ENCODE measurements around the gene BPIFA1.

The BPIFA1 gene

GRCh38 chr20:33210371-33210770 is 25.4 kb upstream of the BPIFA1 start:
- H3K4me1 ChIP-seq (ENCODE audit: control insufficient read depth, insufficient read depth, low read length, poor library complexity, severe bottlenecking): no peaks in the 10 kb centered on the region

DNA sequence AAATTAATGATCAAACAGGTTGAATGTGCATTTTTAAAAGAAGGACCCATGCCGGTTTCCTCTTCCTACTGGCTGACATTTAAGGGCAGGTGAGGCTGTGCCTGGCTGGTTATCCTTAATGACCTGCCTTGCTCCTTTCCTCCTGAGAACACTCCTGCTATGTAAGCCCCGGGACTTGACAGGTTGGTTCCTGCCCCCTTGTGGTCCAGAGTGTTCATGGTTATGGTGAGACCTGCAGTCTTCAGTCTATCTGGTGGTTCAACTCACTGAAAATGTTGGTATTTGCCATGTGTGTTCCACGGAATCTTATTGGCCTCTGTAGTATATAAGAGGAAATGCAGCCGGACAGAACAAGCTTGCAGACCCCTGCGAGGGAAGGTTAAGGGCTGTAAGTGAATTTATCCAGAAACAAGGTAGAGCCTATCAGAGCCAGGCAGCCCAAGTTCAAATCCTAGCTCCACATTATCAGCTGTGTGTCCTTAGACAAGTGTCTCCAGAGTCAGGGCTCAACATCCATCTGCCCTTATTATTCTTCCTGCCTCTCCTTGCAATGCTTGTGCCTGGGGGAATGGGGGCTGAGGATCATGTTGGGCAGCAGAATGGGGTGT is 23.9 kb upstream of the BPIFA1 start:
- Histone ChIP-seq H3K27ac (ENCODE audit: insufficient read depth, low read length, poor library complexity, severe bottlenecking) (no peak overlapping the region), H3K36me3 (ENCODE audit: control insufficient read depth, insufficient read depth, low read length) (no peaks in the 10 kb centered on the region), H3K27me3 (replicated peaks; ENCODE audit: control insufficient read depth, insufficient read depth, low read length, poor library complexity, severe bottlenecking) (no peaks in the 10 kb centered on the region), H3K4me3 (ENCODE audit: insufficient read depth, low read depth, low read length, poor library complexity, severe bottlenecking) (no peak overlapping the region), H3K9me3 (ENCODE audit: control insufficient read depth, low read length) (no peaks in the 10 kb centered on the region), H3K4me1 (ENCODE audit: control insufficient read depth, insufficient read depth, low read length, poor library complexity, severe bottlenecking) (no peaks in the 10 kb centered on the region)
- no peak for DNase-seq

More at GRCh38 chr20:33210371-33210770, 25.4 kb upstream of the BPIFA1 start:
- Histone ChIP-seq H3K27ac (ENCODE audit: insufficient read depth, low read length, poor library complexity, severe bottlenecking) (no peak overlapping the region), H3K36me3 (ENCODE audit: control insufficient read depth, insufficient read depth, low read length) (no peaks in the 10 kb centered on the region), H3K4me3 (ENCODE audit: insufficient read depth, low read depth, low read length, poor library complexity, severe bottlenecking) (no peak overlapping the region), H3K27me3 (replicated peaks; ENCODE audit: control insufficient read depth, insufficient read depth, low read length, poor library complexity, severe bottlenecking) (no peaks in the 10 kb centered on the region), H3K9me3 (ENCODE audit: control insufficient read depth, low read length) (no peaks in the 10 kb centered on the region)
- no peak for DNase-seq

- H3K27ac ChIP-seq (ENCODE audit: insufficient read depth, low read length, poor library complexity, severe bottlenecking): no peak within 1 kb of the TSS
- no peaks in the 10 kb centered on the region for H3K36me3 ChIP-seq (ENCODE audit: control insufficient read depth, insufficient read depth, low read length)
- H3K27me3 ChIP-seq (replicated peaks; ENCODE audit: control insufficient read depth, insufficient read depth, low read length, poor library complexity, severe bottlenecking): no peaks in the 10 kb centered on the region
- H3K4me3 ChIP-seq (ENCODE audit: insufficient read depth, low read depth, low read length, poor library complexity, severe bottlenecking): no peak within 1 kb of the TSS
- H3K4me1 ChIP-seq (ENCODE audit: control insufficient read depth, insufficient read depth, low read length, poor library complexity, severe bottlenecking): no peaks in the 10 kb centered on the region
- H3K9me3 ChIP-seq (ENCODE audit: control insufficient read depth, low read length): no peaks in the 10 kb centered on the region
- no peak for DNase-seq
Observed at GRCh38 chr20:33217052-33217451, 18.7 kb upstream of the BPIFA1 start, which contains the start of gene BPIFA3. Gene BPIFA3 (plus strand): TSS chr20:33217352. CDS start chr20:33217537, 185 bp downstream.

DNA sequence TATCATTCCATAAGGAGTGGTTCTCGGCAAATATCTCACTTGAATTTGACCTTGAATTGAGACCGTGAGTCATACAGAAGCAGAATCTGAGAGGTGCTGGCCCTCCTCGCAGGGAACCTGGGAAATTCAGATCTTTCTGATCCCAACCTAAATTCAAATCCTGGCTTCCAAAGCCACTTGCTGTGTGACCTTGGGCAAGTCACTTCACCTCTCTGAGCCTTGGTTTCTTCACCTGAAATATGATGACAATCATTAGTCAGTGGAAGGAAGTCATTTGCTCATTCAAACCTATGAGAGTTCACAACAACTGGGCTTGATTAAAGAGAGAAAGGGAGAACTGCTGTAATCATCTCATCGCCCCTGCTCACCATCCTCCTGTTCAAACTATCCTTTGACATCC is 11.4 kb upstream of the BPIFA1 start:
- H3K36me3 ChIP-seq (ENCODE audit: control insufficient read depth, insufficient read depth, low read length): no peaks in the 10 kb centered on the region
- DNase-seq: no peak
- H3K27me3 ChIP-seq (replicated peaks; ENCODE audit: control insufficient read depth, insufficient read depth, low read length, poor library complexity, severe bottlenecking): no peaks in the 10 kb centered on the region
- no peaks in the 10 kb centered on the region for H3K9me3 ChIP-seq (ENCODE audit: control insufficient read depth, low read length)
- H3K4me3 ChIP-seq (ENCODE audit: insufficient read depth, low read depth, low read length, poor library complexity, severe bottlenecking): no peak overlapping the region
- H3K27ac ChIP-seq (ENCODE audit: insufficient read depth, low read length, poor library complexity, severe bottlenecking): no peak overlapping the region
- no peaks in the 10 kb centered on the region for H3K4me1 ChIP-seq (ENCODE audit: control insufficient read depth, insufficient read depth, low read length, poor library complexity, severe bottlenecking)

GRCh38 chr20:33229843-33230242 is 6.0 kb upstream of the BPIFA1 start:
- Histone ChIP-seq H3K9me3 (ENCODE audit: control insufficient read depth, low read length) (no peaks in the 10 kb centered on the region), H3K27ac (ENCODE audit: insufficient read depth, low read length, poor library complexity, severe bottlenecking) (no peak overlapping the region)
- no peak for DNase-seq

GRCh38 chr20:33231237-33231636 is 4.6 kb upstream of the BPIFA1 start:
- Histone ChIP-seq H3K27me3 (replicated peaks; ENCODE audit: control insufficient read depth, insufficient read depth, low read length, poor library complexity, severe bottlenecking) (no peaks in the 10 kb centered on the region), H3K27ac (ENCODE audit: insufficient read depth, low read length, poor library complexity, severe bottlenecking) (no peak overlapping the region), H3K9me3 (ENCODE audit: control insufficient read depth, low read length) (no peaks in the 10 kb centered on the region), H3K36me3 (ENCODE audit: control insufficient read depth, insufficient read depth, low read length) (no peaks in the 10 kb centered on the region), H3K4me3 (ENCODE audit: insufficient read depth, low read depth, low read length, poor library complexity, severe bottlenecking) (no peak overlapping the region), H3K4me1 (ENCODE audit: control insufficient read depth, insufficient read depth, low read length, poor library complexity, severe bottlenecking) (no peaks in the 10 kb centered on the region)
- no peak for DNase-seq

More at GRCh38 chr20:33229843-33230242, 6.0 kb upstream of the BPIFA1 start:
- no peaks in the 10 kb centered on the region for H3K4me1 ChIP-seq (ENCODE audit: control insufficient read depth, insufficient read depth, low read length, poor library complexity, severe bottlenecking)
- no peaks in the 10 kb centered on the region for H3K27me3 ChIP-seq (replicated peaks; ENCODE audit: control insufficient read depth, insufficient read depth, low read length, poor library complexity, severe bottlenecking)
- H3K36me3 ChIP-seq (ENCODE audit: control insufficient read depth, insufficient read depth, low read length): no peaks in the 10 kb centered on the region
- H3K4me3 ChIP-seq (ENCODE audit: insufficient read depth, low read depth, low read length, poor library complexity, severe bottlenecking): no peak overlapping the region

GRCh38 chr20:33232486-33233072 is 3.2 kb upstream of the BPIFA1 start:
- no peak overlapping the region for H3K4me3 ChIP-seq (ENCODE audit: insufficient read depth, low read depth, low read length, poor library complexity, severe bottlenecking)
- H3K36me3 ChIP-seq (ENCODE audit: control insufficient read depth, insufficient read depth, low read length): no peaks in the 10 kb centered on the region
- H3K27ac ChIP-seq (ENCODE audit: insufficient read depth, low read length, poor library complexity, severe bottlenecking): no peak overlapping the region
- DNase-seq: no peak
- no peaks in the 10 kb centered on the region for H3K4me1 ChIP-seq (ENCODE audit: control insufficient read depth, insufficient read depth, low read length, poor library complexity, severe bottlenecking)
- H3K27me3 ChIP-seq (replicated peaks; ENCODE audit: control insufficient read depth, insufficient read depth, low read length, poor library complexity, severe bottlenecking): no peaks in the 10 kb centered on the region
- H3K9me3 ChIP-seq (ENCODE audit: control insufficient read depth, low read length): no peaks in the 10 kb centered on the region

DNA sequence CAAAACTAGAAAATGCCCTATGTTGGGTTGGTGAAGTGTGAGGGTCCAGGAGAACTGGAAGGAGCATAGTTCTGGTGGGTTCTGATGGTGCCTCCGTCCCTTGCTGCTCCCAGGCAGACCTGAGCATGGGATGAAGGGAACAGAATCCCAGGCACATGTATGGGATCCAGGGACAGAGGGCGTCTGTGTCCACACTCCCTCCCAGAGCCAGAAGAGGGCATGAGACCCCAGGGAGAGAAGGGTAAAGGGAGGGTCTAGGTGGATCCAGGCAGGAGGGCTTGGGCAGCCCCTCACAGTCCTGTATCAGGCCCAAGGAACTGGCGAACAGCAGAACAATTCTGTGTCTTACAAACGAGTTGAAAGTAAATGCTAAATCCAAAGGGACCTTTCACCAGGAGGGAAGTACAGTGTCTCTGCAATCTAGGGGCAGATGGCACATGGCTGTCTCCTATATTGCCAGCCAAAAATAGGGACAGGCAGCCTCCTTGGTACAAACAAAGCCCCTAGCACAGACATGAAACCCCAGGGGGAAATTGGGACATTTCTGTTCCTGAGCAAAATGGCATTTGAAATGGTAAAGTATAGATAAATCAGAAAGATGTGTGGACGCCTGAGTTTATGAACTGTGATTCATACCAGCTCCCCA is 2.5 kb upstream of the BPIFA1 start:
- no peak overlapping the region for H3K4me3 ChIP-seq (ENCODE audit: insufficient read depth, low read depth, low read length, poor library complexity, severe bottlenecking)
- no peaks in the 10 kb centered on the region for H3K36me3 ChIP-seq (ENCODE audit: control insufficient read depth, insufficient read depth, low read length)
- no peaks in the 10 kb centered on the region for H3K9me3 ChIP-seq (ENCODE audit: control insufficient read depth, low read length)
- no peaks in the 10 kb centered on the region for H3K4me1 ChIP-seq (ENCODE audit: control insufficient read depth, insufficient read depth, low read length, poor library complexity, severe bottlenecking)
- DNase-seq: no peak
- H3K27me3 ChIP-seq (replicated peaks; ENCODE audit: control insufficient read depth, insufficient read depth, low read length, poor library complexity, severe bottlenecking): no peaks in the 10 kb centered on the region
- no peak overlapping the region for H3K27ac ChIP-seq (ENCODE audit: insufficient read depth, low read length, poor library complexity, severe bottlenecking)

- no peaks in the 10 kb centered on the region for H3K27me3 ChIP-seq (replicated peaks; ENCODE audit: control insufficient read depth, insufficient read depth, low read length, poor library complexity, severe bottlenecking)
- no peak for DNase-seq
Observed at GRCh38 chr20:33234050-33234449, 1.7 kb upstream of the BPIFA1 start.

GRCh38 chr20:33236351-33236750 is 555 bp downstream of the BPIFA1 start:
- H3K4me1 ChIP-seq (ENCODE audit: control insufficient read depth, insufficient read depth, low read length, poor library complexity, severe bottlenecking): no peaks in the 10 kb centered on the region
- H3K27ac ChIP-seq (ENCODE audit: insufficient read depth, low read length, poor library complexity, severe bottlenecking): no peak overlapping the region
- no peak for DNase-seq
- no peaks in the 10 kb centered on the region for H3K9me3 ChIP-seq (ENCODE audit: control insufficient read depth, low read length)
- no peak overlapping the region for H3K4me3 ChIP-seq (ENCODE audit: insufficient read depth, low read depth, low read length, poor library complexity, severe bottlenecking)
- H3K36me3 ChIP-seq (ENCODE audit: control insufficient read depth, insufficient read depth, low read length): no peaks in the 10 kb centered on the region
- H3K27me3 ChIP-seq (replicated peaks; ENCODE audit: control insufficient read depth, insufficient read depth, low read length, poor library complexity, severe bottlenecking): no peaks in the 10 kb centered on the region

More at GRCh38 chr20:33234050-33234449, 1.7 kb upstream of the BPIFA1 start:
- no peaks in the 10 kb centered on the region for H3K4me1 ChIP-seq (ENCODE audit: control insufficient read depth, insufficient read depth, low read length, poor library complexity, severe bottlenecking)
- H3K27ac ChIP-seq (ENCODE audit: insufficient read depth, low read length, poor library complexity, severe bottlenecking): no peak overlapping the region
- H3K36me3 ChIP-seq (ENCODE audit: control insufficient read depth, insufficient read depth, low read length): no peaks in the 10 kb centered on the region
- H3K9me3 ChIP-seq (ENCODE audit: control insufficient read depth, low read length): no peaks in the 10 kb centered on the region
- no peak overlapping the region for H3K4me3 ChIP-seq (ENCODE audit: insufficient read depth, low read depth, low read length, poor library complexity, severe bottlenecking)
